Measurements from ENCODE around the gene PTPN11. TPM values are rescaled to one million over a fixed set of nuclear protein-coding genes. Genes with fewer than 3 reads are reported as not detected.
"Not testable (repeated sequence)": the region's sequence is repeated elsewhere in the genome, so short reads cannot be mapped to it uniquely, and the experiment has no call there.

Gene PTPN11
- total RNA-seq, 2 experiments from 2014 or later, result 56.2 to 123 TPM

DNA sequence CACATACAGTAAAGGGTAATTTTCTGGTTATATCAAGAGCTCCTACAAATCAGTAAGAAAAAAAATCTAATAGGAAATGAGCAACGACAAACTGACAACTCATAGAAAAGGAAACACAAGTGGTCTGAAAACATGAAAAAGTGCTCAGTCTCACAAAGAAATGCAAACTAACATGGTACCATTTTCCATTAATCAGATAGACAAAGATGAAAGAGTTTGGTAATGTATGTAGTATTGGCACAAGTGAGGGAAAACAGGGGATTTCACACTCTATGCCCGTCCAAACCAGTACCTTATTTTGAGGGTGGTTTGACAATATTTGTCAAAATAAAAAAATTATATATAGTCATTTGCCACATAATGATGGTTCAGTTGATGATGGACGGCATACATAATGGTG lies 13.2 kb downstream of the PTPN11 start:
- TF ChIP-seq EZH2phosphoT487 (IDR thresholded peaks at IDR 0.05; ENCODE audit: borderline replicate concordance, low read depth, low read length), result no peak
- TF ChIP-seq, protein P1, sequence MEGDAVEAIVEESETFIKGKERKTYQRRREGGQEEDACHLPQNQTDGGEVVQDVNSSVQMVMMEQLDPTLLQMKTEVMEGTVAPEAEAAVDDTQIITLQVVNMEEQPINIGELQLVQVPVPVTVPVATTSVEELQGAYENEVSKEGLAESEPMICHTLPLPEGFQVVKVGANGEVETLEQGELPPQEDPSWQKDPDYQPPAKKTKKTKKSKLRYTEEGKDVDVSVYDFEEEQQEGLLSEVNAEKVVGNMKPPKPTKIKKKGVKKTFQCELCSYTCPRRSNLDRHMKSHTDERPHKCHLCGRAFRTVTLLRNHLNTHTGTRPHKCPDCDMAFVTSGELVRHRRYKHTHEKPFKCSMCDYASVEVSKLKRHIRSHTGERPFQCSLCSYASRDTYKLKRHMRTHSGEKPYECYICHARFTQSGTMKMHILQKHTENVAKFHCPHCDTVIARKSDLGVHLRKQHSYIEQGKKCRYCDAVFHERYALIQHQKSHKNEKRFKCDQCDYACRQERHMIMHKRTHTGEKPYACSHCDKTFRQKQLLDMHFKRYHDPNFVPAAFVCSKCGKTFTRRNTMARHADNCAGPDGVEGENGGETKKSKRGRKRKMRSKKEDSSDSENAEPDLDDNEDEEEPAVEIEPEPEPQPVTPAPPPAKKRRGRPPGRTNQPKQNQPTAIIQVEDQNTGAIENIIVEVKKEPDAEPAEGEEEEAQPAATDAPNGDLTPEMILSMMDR (conservative IDR thresholded peaks at IDR 0.05; ENCODE audit: low read length), result no peak
- Histone ChIP-seq H3K9me2 (ENCODE audit: insufficient read depth, low read length) (no peaks in the 10 kb centered on the region), H3K4me2 (ENCODE audit: low read length) (no peak overlapping the region), H2AFZ (ENCODE audit: low read length) (no peak overlapping the region), H4K20me1 (ENCODE audit: insufficient read depth, low read length) (no peaks in the 10 kb centered on the region), H3K4me3 (ENCODE audit: low read depth, low read length, poor library complexity, severe bottlenecking) (no peak overlapping the region), H3K79me2 (ENCODE audit: insufficient read depth, low read depth, low read length) (peaks cover 73% of the 10 kb centered on the region), H3K27ac (ENCODE audit: low read depth, low read length, poor library complexity, severe bottlenecking) (no peak overlapping the region), H3K36me3 (ENCODE audit: insufficient read depth, low read length) (peaks cover 44% of the 10 kb centered on the region), H3K4me1 (ENCODE audit: insufficient read depth, low read length, poor library complexity, severe bottlenecking) (no peaks in the 10 kb centered on the region), H3K9me3 (ENCODE audit: low read length) (no peaks in the 10 kb centered on the region)
- intact Hi-C loops (cut with micrococcal nuclease; ENCODE audit: unreplicated experiment), result no loop called here
- no TSS peak for BruUV-seq (replicated peaks)
- DNase-seq (ENCODE audit: low spot score), result no peak
- ChIA-PET CTCF (ENCODE audit: unreplicated experiment) (no interaction called here), POLR2A (interaction anchor here (1.1 kb wide), 1 partner anchor 39 kb away, joined by 3 read pairs; no protein-coding TSS in a partner anchor)

DNA sequence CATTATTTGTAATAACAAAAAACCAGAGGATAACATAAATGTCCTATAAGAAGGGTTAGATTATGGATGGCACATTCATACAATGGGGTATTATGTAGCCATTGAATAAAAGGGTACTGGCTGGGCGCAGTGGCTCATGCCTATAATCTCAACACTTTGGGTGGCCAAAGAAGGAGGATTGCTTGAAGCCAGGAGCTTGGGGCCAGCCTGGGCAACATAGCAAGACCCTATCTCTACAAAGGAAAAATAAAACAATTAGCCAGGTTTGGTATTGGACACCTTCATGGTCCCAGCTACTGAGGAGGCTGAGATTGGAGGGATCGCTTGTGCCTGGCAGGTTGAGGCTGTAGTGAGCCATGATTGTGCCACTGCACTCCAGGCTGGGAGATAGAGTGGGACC lies 14.8 kb downstream of the PTPN11 start:
- Histone ChIP-seq H3K36me3 (ENCODE audit: insufficient read depth, low read length) (peaks cover 36% of the 10 kb centered on the region), H3K4me2 (ENCODE audit: low read length) (no peak overlapping the region), H3K9me2 (ENCODE audit: insufficient read depth, low read length) (no peaks in the 10 kb centered on the region), H2AFZ (ENCODE audit: low read length) (no peak overlapping the region), H3K4me1 (ENCODE audit: insufficient read depth, low read length, poor library complexity, severe bottlenecking) (no peaks in the 10 kb centered on the region), H3K79me2 (ENCODE audit: insufficient read depth, low read depth, low read length) (peaks cover 77% of the 10 kb centered on the region), H3K27ac (ENCODE audit: low read depth, low read length, poor library complexity, severe bottlenecking) (no peak overlapping the region), H3K9me3 (ENCODE audit: low read length) (no peaks in the 10 kb centered on the region), H3K4me3 (ENCODE audit: low read depth, low read length, poor library complexity, severe bottlenecking) (no peak overlapping the region), H4K20me1 (ENCODE audit: insufficient read depth, low read length) (no peaks in the 10 kb centered on the region)
- ChIA-PET CTCF (ENCODE audit: unreplicated experiment) (no interaction called here), POLR2A (no interaction called here)
- DNase-seq (ENCODE audit: low spot score), result no peak
- no TSS peak for BruUV-seq (replicated peaks)
- TF ChIP-seq EZH2phosphoT487 (IDR thresholded peaks at IDR 0.05; ENCODE audit: borderline replicate concordance, low read depth, low read length), result no peak
- TF ChIP-seq, protein P1 (conservative IDR thresholded peaks at IDR 0.05; ENCODE audit: low read length), result no peak
- intact Hi-C loops (cut with micrococcal nuclease; ENCODE audit: unreplicated experiment), result no loop called here

DNA sequence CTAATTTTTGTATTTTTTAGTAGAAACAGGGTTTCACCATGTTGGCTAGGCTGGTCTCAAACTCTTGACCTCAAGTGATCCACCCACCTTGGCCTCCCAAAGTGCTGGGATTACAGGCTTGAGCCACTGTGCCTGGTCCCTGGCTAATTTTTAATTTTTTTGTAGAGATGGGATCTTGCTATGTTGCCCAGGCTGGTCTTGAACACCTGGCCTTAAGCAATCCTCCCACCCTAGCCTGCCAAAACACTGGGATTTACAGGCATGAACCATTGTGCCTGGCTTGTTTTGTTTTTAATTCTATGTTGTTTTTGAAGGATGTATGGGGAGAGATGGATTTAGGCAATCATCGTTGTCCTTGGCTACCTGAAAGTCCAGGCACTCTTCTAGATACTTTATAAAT lies 19.9 kb downstream of the PTPN11 start:
- H2AFZ ChIP-seq (ENCODE audit: low read length); CTCF ChIA-PET (ENCODE audit: unreplicated experiment); H4K20me1 ChIP-seq (ENCODE audit: insufficient read depth, low read length); H3K27ac ChIP-seq (ENCODE audit: low read depth, low read length, poor library complexity, severe bottlenecking); H3K4me3 ChIP-seq (ENCODE audit: low read depth, low read length, poor library complexity, severe bottlenecking); intact Hi-C loops (cut with micrococcal nuclease; ENCODE audit: unreplicated experiment); H3K4me2 ChIP-seq (ENCODE audit: low read length); DNase-seq (ENCODE audit: low spot score); BruUV-seq (replicated peaks); H3K9me2 ChIP-seq (ENCODE audit: insufficient read depth, low read length); H3K4me1 ChIP-seq (ENCODE audit: insufficient read depth, low read length, poor library complexity, severe bottlenecking); H3K9me3 ChIP-seq (ENCODE audit: low read length); H3K36me3 ChIP-seq (ENCODE audit: insufficient read depth, low read length): not testable (repeated sequence)
- H3K79me2 ChIP-seq (ENCODE audit: insufficient read depth, low read depth, low read length), result peaks cover 67% of the 10 kb centered on the region
- POLR2A ChIA-PET, result interaction anchor here (0.6 to 0.9 kb wide), 2 partner anchors 19 to 473 kb away, joined by 3 read pairs; no protein-coding TSS in a partner anchor
